ACHN (cell line): ENCODE measurements around the gene MOAP1.
"Not testable (repeated sequence)": the region's sequence is repeated elsewhere in the genome, so short reads cannot be mapped to it uniquely, and the experiment has no call there.

Source experiments
- DNase-seq: peaks from one replicate; pipeline ENCODE4 v3.0.0-alpha.2; 2015
- in situ Hi-C: cut with HindIII; loops from 2 replicates; pipeline ENCODE4 v1.10.0; 2017; ENCODE audit warnings: low sequenced_read_pairs, low pct_ligation_motif_present, low pct_unique_long_range_greater_than_20kb

Gene MOAP1

GRCh38 chr14:93184391-93185348 is at the start of gene MOAP1, which contains the start of gene LYSET:
Gene MOAP1, minus strand, starts transcription at chr14:93184897. Its CDS starts 655 bp downstream, at chr14:93184242.
Gene LYSET, plus strand, starts transcription at chr14:93185317. Its CDS starts 89 bp downstream, at chr14:93185406.
- in situ Hi-C loops, result no loop called here
- peak; percentile 82 for DNase-seq

- DNase-seq, in situ Hi-C loops: not testable (repeated sequence)
These were observed 48.4 kb upstream of the MOAP1 start for GRCh38 chr14:93233078-93233477.

DNA sequence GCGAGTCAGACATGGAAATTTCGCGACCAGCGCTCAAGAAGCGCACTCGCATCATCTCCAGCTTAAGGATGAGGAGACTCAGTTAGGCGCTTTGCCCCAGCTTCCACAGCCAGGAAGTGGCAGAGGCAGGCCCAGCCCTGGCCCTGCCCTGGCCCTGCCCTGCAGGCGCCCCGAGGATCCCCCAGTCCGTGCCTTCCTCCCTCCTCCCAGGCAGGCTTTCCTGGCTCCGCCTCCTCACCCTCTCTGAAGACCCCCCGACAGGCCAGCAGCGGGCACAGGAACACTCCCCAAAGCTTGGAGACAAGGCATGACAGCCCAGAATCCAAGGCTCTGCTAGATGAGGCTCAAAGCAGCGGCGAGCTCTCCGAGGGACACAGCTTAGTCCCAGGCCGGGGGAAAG is 47.5 kb upstream of the MOAP1 start:
- in situ Hi-C loops, result no loop called here
- DNase-seq, result no peak

GRCh38 chr14:93231129-93231979 is 46.7 kb upstream of the MOAP1 start:
- peak; percentile 59 for DNase-seq
- in situ Hi-C loops, result no loop called here

DNA sequence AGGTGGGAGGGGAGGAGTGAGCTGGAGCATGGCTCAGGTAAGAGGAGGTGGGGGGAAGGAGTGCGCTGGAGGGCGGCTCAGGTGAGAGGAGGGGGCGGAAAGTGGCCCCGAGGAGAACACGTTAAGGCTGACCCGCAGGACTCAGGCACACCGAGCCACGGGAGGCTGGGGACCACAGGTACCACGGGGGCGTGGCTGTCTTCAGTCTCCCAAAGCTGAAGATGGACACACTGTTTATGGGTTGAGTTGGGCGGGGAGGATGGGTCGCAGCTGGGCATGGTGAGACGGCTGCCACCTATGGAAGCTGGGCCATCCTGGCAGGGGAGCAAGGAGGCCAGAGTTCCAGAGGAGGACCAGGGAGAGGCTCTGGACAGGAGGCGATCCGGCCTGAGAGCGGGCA is 45.8 kb upstream of the MOAP1 start:
- in situ Hi-C loops, result no loop called here
- no peak for DNase-seq

DNA sequence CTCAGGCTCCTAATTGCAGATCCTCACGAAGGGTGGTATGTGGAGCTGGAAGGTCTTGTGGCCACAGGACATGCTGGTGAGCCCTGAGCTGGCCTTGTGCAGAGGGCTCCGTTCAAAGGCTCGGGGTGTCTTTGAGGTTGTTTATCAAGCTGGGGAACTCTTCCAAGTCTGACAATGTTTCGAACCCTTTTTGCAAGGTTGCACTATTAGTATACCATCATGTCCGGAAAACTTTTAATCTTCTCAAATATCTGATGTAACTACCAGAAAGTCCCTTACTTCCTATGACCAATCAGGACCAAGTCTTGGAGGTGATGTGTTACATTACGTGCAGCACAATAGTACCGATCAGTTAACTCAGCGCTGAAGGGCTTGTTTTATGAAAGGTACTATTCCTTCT is 43.9 kb upstream of the MOAP1 start:
- in situ Hi-C loops, result no loop called here
- no peak for DNase-seq

GRCh38 chr14:93223565-93223964 is 38.9 kb upstream of the MOAP1 start:
- in situ Hi-C loops, result no loop called here
- no peak for DNase-seq

- in situ Hi-C loops, result no loop called here
- DNase-seq, result no peak
These were observed 35.8 kb upstream of the MOAP1 start for GRCh38 chr14:93220509-93220908.

GRCh38 chr14:93219103-93219726 is 34.5 kb upstream of the MOAP1 start:
- in situ Hi-C loops, result no loop called here
- DNase-seq, result peak; percentile 65

DNA sequence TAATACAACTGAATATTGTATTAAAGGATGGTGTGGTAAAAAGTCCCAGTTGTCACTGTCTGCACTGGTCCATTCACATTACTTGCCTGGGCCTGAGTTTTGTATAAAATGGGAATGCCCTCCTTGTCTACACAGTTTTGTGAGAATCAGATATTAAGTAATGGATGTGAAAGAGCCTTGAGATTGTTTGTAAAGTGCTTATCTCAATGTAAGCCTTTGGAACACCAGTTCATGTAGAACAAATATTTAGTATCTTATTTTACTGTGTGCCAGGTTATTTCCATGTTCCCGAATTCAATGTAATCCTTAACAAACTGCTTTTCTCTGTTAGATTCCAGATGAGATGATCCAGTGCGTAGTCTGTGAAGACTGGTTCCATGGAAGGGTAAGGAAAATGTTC is 29.9 kb upstream of the MOAP1 start:
- in situ Hi-C loops, result no loop called here
- no peak for DNase-seq

DNA sequence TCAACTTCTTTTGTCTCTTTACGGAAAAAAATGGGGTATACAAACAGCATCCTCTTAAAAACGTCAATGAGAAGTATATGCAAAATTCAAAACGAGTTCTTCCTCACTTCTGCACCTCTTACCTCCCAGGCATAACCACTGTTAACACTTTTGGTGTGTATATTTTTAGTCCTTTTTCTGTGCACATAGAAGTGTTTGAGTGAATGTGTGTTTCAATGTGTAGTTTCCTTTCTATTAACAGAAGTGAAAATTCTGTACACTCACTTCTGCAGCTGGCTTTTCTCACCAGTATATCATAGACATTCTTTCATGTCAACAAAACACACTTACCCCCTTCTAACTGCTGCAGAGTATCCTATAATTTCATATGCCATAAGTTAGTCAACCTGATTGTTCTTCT is 27.7 kb upstream of the MOAP1 start:
- in situ Hi-C loops, result no loop called here

DNA sequence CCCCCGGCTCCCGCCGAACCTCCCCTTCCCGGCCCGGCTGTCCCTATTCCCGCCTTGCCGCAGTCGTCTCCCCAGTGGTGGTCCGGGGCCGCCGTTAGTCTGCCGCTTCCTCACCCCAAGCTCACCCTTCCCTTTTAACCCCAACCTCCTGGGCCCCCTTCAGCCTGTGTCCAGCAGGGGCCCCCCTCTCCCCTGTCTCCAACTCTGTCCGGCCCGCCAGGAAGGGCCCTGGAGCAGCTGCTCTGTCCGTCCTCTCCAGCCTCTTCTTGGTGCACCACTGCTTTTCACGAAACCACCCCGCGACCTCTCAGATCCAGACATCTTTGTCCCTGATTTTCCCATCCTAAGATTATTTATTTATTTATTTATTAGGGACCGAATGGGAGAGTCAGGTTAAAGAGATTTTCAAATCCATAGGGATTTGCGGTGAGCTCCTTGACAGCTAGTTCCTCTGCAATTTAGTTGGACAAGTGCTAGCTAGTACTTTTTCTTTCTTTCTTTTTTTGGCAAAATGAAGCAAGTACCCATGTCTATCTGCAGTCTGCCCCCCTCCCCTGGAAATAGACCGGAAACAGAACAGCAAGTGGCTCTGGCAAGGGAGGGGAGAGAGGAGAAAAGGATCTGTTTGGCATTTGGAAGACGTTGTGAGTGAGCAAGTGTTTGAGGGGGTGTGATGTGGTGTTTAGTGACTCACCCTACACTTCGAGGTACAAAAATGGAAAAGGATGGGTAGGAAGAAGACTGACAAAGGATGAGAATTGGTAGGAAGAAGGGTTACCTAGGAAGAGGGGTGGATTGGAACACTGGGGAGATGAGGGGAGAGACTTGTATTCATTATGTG is 23.0 kb upstream of the MOAP1 start:
- in situ Hi-C loops, result no loop called here
- peak; percentile 59 for DNase-seq

More for the DNA sequence above, 27.7 kb upstream of the MOAP1 start:
- no peak for DNase-seq

DNA sequence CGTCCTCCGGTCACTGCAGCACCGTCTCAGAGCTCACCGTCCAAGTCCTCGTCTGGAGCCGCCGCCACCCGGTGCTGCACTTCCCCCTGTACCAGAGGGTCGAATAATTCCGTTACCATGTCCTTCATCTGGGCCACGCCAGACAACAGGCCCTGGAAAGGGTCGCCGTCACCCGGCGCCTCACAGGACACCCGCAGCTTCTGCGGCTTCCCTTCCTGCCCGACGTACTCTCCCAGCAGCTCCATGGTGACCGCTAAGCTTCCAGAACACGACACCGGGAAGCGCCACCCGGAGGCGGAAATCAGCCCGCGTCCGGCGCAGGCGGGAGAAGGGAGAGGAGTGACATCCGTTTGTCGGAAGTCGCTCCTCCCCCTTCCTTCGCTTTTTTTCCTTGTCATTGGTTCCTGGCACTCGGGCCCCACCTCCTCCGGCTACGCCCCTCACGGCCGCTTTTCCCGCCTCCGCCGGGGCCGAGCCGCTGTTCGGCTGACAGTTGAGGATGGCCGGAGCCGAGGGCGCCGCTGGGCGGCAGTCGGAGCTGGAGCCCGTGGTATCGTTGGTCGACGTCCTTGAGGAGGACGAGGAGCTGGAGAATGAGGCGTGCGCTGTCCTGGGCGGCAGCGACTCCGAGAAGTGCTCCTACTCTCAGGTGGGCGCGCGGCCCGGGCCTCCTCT is 22.2 kb upstream of the MOAP1 start, which contains the start of the genes GON7 and UBR7:
TSS of gene GON7 (minus strand) at position 273 of the 675 bp plus-strand sequence. CDS start at position 245, 28 bp downstream.
TSS of gene UBR7 (plus strand) at position 464 of the 675 bp plus-strand sequence. CDS start at position 500, 36 bp downstream.
- in situ Hi-C loops, result no loop called here
- DNase-seq, result peak; percentile 97

DNA sequence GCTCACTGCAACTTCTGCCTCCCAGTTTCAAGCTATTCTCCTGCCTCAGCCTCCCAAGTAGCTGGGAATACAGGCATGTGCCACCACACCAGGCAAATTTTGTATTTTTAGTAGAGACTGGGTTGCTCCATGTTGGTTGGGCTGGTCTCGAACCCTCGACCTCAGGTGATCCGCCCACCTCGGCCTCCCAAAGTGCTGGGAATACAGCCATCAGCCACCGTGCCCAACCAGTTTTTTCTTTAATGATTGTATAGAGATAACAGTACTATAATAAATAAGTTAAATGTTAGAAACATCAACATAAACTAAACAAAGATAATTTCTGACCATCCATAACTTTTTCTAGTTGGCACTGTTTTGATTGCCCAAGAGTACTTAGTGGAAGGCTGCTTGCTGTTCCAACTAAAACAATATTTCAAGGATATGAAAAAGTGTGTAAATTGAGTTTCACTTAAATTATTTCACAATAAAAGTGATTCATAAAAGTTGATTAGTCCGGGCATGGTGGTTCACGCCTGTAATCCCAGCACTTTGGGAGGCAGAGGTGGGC is 16.5 kb upstream of the MOAP1 start:
- in situ Hi-C loops, result no loop called here

GRCh38 chr14:93200553-93200952 is 15.9 kb upstream of the MOAP1 start:
- in situ Hi-C loops, result no loop called here
- no peak for DNase-seq

More for the DNA sequence above, 16.5 kb upstream of the MOAP1 start:
- no peak for DNase-seq

DNA sequence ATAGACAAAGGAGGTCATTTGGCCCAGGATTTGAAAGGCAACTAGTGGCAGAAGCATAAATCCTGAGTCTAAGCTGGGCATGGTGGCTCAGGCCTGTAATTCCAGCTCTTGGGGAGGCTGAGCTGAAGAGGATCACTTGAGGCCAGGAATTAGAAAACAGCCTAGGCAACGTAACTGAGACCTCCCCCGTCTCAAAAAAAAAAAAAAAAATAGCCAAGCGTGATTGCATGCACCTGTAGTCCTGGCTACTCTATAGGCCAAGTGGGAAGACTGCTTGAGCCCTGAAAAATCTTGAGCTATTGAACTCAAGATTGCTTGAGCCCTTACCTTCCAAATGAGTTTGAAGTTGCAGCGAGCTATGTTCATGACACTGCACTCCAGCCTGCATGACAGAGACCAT is 14.3 kb upstream of the MOAP1 start:
- in situ Hi-C loops, result no loop called here
- DNase-seq, result no peak
